HepG2 (cell line): ENCODE results near the gene MED12L. TPM values are rescaled to one million over a fixed set of nuclear protein-coding genes. Genes with fewer than 3 reads are reported as not detected.

ENCODE experiments used
- ATAC-seq: fragments of 200-7000 bp; cut with Tn5 transposase; 3 replicates; pipeline ENCODE4 v1.9.1; 2020; ENCODE audit warnings: mild to moderate bottlenecking, moderate library complexity
- BruUV-seq: library from RNA; stranded (reverse); fragments of 400-500 nt; replicated peaks from 2 replicates; lab custom pipeline; 2021; lab: Mats Ljungman, UMichigan
- CTCF ChIA-PET: fragments of 300-600 bp; formaldehyde crosslinking; extraction: SDS; loops from one replicate; lab custom pipeline; 2021; ENCODE audit warnings: low total read pairs, inconsistent platforms, low intra/inter-chr PET ratio; lab: Yijun Ruan, JAX
- POLR2A ChIA-PET: fragments of 350-600 bp; sonication (Branson Sonifier 250); formaldehyde crosslinking; loops from one replicate; lab custom pipeline; 2020; ENCODE audit warnings: antibody characterized with exemption, inconsistent platforms; lab: Yijun Ruan, JAX
- DNase-seq: peaks from one replicate; pipeline ENCODE4 v3.0.0-alpha.2; 2015; ENCODE audit warnings: low spot score
- FAIRE-seq: peaks from 3 replicates; lab custom pipeline; 2011; peaks lifted over from hg19 to GRCh38; lab: Jason Lieb, UNC
- H2AFZ ChIP-seq: one replicate; pipeline ENCODE4 v1.6.1; 2011; ENCODE audit warnings: low read length, inconsistent platforms
- H3K27ac ChIP-seq: fragments of 300-600 bp; 3 replicates; pipeline ENCODE4 v1.8.0; 2011; ENCODE audit warnings: mixed run types, mild to moderate bottlenecking, mixed read lengths, low read length, inconsistent platforms; ENCODE audit not compliant: insufficient read depth; ENCODE audit errors: extremely low read length
- H3K27me3 ChIP-seq, 2 experiments: fragments of 200-600 bp in 1 of 2; 2 replicates in 1 of 2; 3 replicates in 1 of 2; pipeline versions ENCODE4 v1.6.0 to v1.8.0; 2011; ENCODE audit warnings: low read length in 2 of 2, mild to moderate bottlenecking in 2 of 2, moderate library complexity in 2 of 2, inconsistent platforms in 1 of 2; ENCODE audit not compliant: insufficient read depth in 2 of 2, control insufficient read depth in 1 of 2
- H3K36me3 ChIP-seq, 2 experiments: fragments of 200-600 bp in 1 of 2; replicated peaks in 1 of 2; 2 replicates in 1 of 2; 3 replicates in 1 of 2; pipeline versions ENCODE4 v1.5.1 to v1.8.0; 2011; ENCODE audit warnings: low read length in 2 of 2, inconsistent platforms in 1 of 2; ENCODE audit not compliant: insufficient read depth in 2 of 2, control insufficient read depth in 1 of 2
- H3K4me1 ChIP-seq: 2 replicates; pipeline ENCODE4 v1.5.1; 2012; ENCODE audit warnings: low read length, inconsistent platforms; ENCODE audit not compliant: insufficient read depth
- H3K4me2 ChIP-seq: 2 replicates; pipeline ENCODE4 v1.6.0; 2011; ENCODE audit warnings: low read depth, low read length, inconsistent platforms
- H3K4me3 ChIP-seq, 3 experiments: fragments of 200-600 bp in 1 of 3; sonication (generic), shearing (Covaris generic) in 1 of 3; replicated peaks in 1 of 3; 2 replicates each; pipeline ENCODE4 v1.5.1; 2011 to 2016; ENCODE audit warnings: low read length in 3 of 3, inconsistent platforms in 2 of 3, low read depth in 2 of 3, mild to moderate bottlenecking in 2 of 3, control low read depth in 1 of 3, mixed read lengths in 1 of 3; ENCODE audit not compliant: insufficient read depth in 1 of 3
- H3K79me2 ChIP-seq: one replicate; pipeline ENCODE4 v1.6.1; 2011; ENCODE audit warnings: low read length, inconsistent platforms; ENCODE audit not compliant: insufficient read depth
- H3K9ac ChIP-seq: 2 replicates; pipeline ENCODE4 v1.6.0; 2011; ENCODE audit warnings: mild to moderate bottlenecking, low read depth, low read length, inconsistent platforms; ENCODE audit not compliant: insufficient read depth
- H3K9me3 ChIP-seq: 2 replicates; pipeline ENCODE4 v1.5.1; 2012; ENCODE audit warnings: mild to moderate bottlenecking, low read length
- H4K20me1 ChIP-seq: 2 replicates; pipeline ENCODE4 v1.6.0; 2011; ENCODE audit warnings: inconsistent platforms, mild to moderate bottlenecking, low read length, moderate library complexity; ENCODE audit not compliant: insufficient read depth
- BCLAF1 ChIP-seq: fragments of 450-650 bp; IDR thresholded peaks from 2 replicates; pipeline ENCODE4 v1.6.1; 2017; ENCODE audit warnings: mild to moderate bottlenecking
- CSRNP2 ChIP-seq: sonication (generic); formaldehyde crosslinking; conservative IDR thresholded peaks from 2 replicates; pipeline ENCODE4 v1.8.0; 2022; ENCODE audit warnings: low read depth, missing genetic modification reagents
- ELK4 ChIP-seq: sonication (generic); formaldehyde crosslinking; IDR thresholded peaks from 2 replicates; pipeline ENCODE4 v1.9.0; 2021; ENCODE audit warnings: missing genetic modification reagents, borderline replicate concordance
- FOXO4 ChIP-seq: sonication (generic); formaldehyde crosslinking; conservative IDR thresholded peaks from 2 replicates; pipeline ENCODE4 v1.8.1; 2023; ENCODE audit warnings: missing genetic modification reagents
- HHEX ChIP-seq: IDR thresholded peaks from 2 replicates; pipeline ENCODE4 v1.6.1; 2016; ENCODE audit warnings: control low read depth
- MED8 ChIP-seq: sonication (generic); formaldehyde crosslinking; IDR thresholded peaks from 2 replicates; pipeline ENCODE4 v1.8.1; 2023; ENCODE audit warnings: mild to moderate bottlenecking, missing genetic modification reagents; ENCODE audit not compliant: insufficient replicate concordance
- ZNF263 ChIP-seq: sonication (generic); formaldehyde crosslinking; IDR thresholded peaks from 2 replicates; pipeline ENCODE4 v1.4.0; 2020; ENCODE audit warnings: missing genetic modification reagents
- ZNF441 ChIP-seq: sonication (generic); formaldehyde crosslinking; IDR thresholded peaks from 2 replicates; pipeline ENCODE4 v1.7.0; 2021; ENCODE audit warnings: missing genetic modification reagents, borderline replicate concordance
- ZNF782 ChIP-seq: sonication (generic); formaldehyde crosslinking; IDR thresholded peaks from 2 replicates; pipeline ENCODE4 v1.4.0; 2020; ENCODE audit warnings: missing genetic modification reagents, mild to moderate bottlenecking, borderline replicate concordance
- WGBS: methylation state at CpG from one replicate; pipeline ENCODE4 v1.1.6; 2017; ENCODE audit warnings: low lambda C conversion rate; 5-methylcytosine and 5-hydroxymethylcytosine counted together
- in situ Hi-C: cut with HindIII; loops from 2 replicates; pipeline ENCODE4 v1.10.0; 2017; ENCODE audit warnings: low pct_unique_long_range_greater_than_20kb; ENCODE audit not compliant: extremely low pct_ligation_motif_present
- intact Hi-C: fragments of 100-400 bp; cut with micrococcal nuclease; formaldehyde crosslinking; loops from one replicate; pipeline ENCODE4 v1.10.0; 2022; ENCODE audit not compliant: unreplicated experiment
- polyA plus RNA-seq, 8 experiments: library from polyadenylated mRNA; depleted of rRNA in 3 of 8; stranded (reverse) in 7 of 8; unstranded in 1 of 8; fragments of >200 nt; fragmentation: Illumina TruSeq in 4 of 8; extraction: Trizol in 4 of 8; gene quantifications; 2 replicates each; pipeline versions ENCODE4 v1.2.1 to v1.2.3, GENCODE V29; 2011 to 2016; ENCODE audit warnings: low read depth in 4 of 8, missing spikeins in 1 of 8, mixed read lengths in 1 of 8; ENCODE audit not compliant: insufficient read depth in 1 of 8
- total RNA-seq, 5 experiments: library from RNA; depleted of rRNA; stranded (reverse); fragments of >200 nt; fragmentation: Illumina TruSeq; extraction: Trizol; gene quantifications; 2 replicates each; pipeline ENCODE4 v1.2.3, GENCODE V29; 2016; ENCODE audit warnings: low read depth in 1 of 5

Gene MED12L
- total and polyA plus RNA-seq, 2 of the 13 experiments (the other 11 are each of a cell fraction or from before 2014, with no cell fraction given) = 0.07 to 0.64 TPM

- no peak overlapping the region for H3K4me2 ChIP-seq
- no peaks in the 10 kb centered on the region for H3K9me3 ChIP-seq
- no peaks in the 10 kb centered on the region for H3K36me3 ChIP-seq
- peaks cover 18% of the 10 kb centered on the region for H3K4me1 ChIP-seq
- 68% methylated on average over 9 of the region's 9 CpGs for whole genome bisulfite sequencing
- no peak overlapping the region for H3K9ac ChIP-seq
- H3K79me2 ChIP-seq = no peaks in the 10 kb centered on the region
- no peak overlapping the region for H2AFZ ChIP-seq
- DNase-seq = no peak
- TF ChIP-seq CSRNP2 (no peak), HHEX (no peak), ZNF263 (CRISPR knock-in tag) (no peak), ZNF782 (CRISPR knock-in tag) (no peak), ZNF441 (CRISPR knock-in tag) (no peak), MED8 (CRISPR knock-in tag) (no peak), FOXO4 (CRISPR knock-in tag) (no peak), ELK4 (CRISPR knock-in tag) (no peak), BCLAF1 (no peak)
- H3K27me3 ChIP-seq = no peaks in the 10 kb centered on the region
- CTCF ChIA-PET = interaction anchor here (1.7 to 6.6 kb wide), 2 partner anchors 114 to 125 kb away, joined by 13 to 130 read pairs; no protein-coding TSS in a partner anchor
- FAIRE-seq = no peak
- H3K4me3 ChIP-seq = no peak overlapping the region
- no peaks in the 10 kb centered on the region for H4K20me1 ChIP-seq
- BruUV-seq = no TSS peak
- in situ Hi-C loops = loop anchor here (5.0 kb wide), 2 partner anchors 54 to 114 kb away; no protein-coding TSS in a partner anchor
- POLR2A ChIA-PET = interaction anchor here (0.6 kb wide), 1 partner anchor 31 kb away, joined by 4 read pairs; no protein-coding TSS in a partner anchor
- no peak for ATAC-seq
- H3K27ac ChIP-seq = no peak overlapping the region
- intact Hi-C loops = loop anchor here (5.0 kb wide), 1 partner anchor 214 kb away; no protein-coding TSS in a partner anchor
These were observed 196.3 kb downstream of the MED12L start for GRCh38 chr3:151281671-151282324.
